Measurements from ENCODE around the gene LIMS1. TPM values are rescaled to one million over a fixed set of nuclear protein-coding genes. Genes with fewer than 3 reads are reported as not detected.
"Not testable (repeated sequence)": the region's sequence is repeated elsewhere in the genome, so short reads cannot be mapped to it uniquely, and the experiment has no call there.

LIMS1 gene
- polyA plus RNA-seq, 1 experiment, result 95.0 TPM

GRCh38 chr2:108688818-108689756, 154.8 kb downstream of the LIMS1 start:
- H3K27me3 ChIP-seq (ENCODE audit: control insufficient read depth, insufficient read depth, low read length); H3K9me3 ChIP-seq (ENCODE audit: control insufficient read depth, insufficient read depth, low read length); H3K27ac ChIP-seq (ENCODE audit: low read depth, low read length); DNase-seq (ENCODE audit: low read depth, low spot score); POLR2A ChIA-PET; H3K4me3 ChIP-seq (ENCODE audit: low read depth, low read length); CTCF ChIA-PET: not testable (repeated sequence)

GRCh38 chr2:108690001-108690400, 155.7 kb downstream of the LIMS1 start:
- CTCF ChIA-PET; H3K4me3 ChIP-seq (ENCODE audit: low read depth, low read length); DNase-seq (ENCODE audit: low read depth, low spot score); H3K9me3 ChIP-seq (ENCODE audit: control insufficient read depth, insufficient read depth, low read length); H3K27ac ChIP-seq (ENCODE audit: low read depth, low read length); H3K27me3 ChIP-seq (ENCODE audit: control insufficient read depth, insufficient read depth, low read length); POLR2A ChIA-PET: not testable (repeated sequence)

GRCh38 chr2:108691447-108691846, 157.2 kb downstream of the LIMS1 start:
- H3K9me3 ChIP-seq (ENCODE audit: control insufficient read depth, insufficient read depth, low read length), result no peaks in the 10 kb centered on the region
- TF ChIP-seq CTCF (IDR thresholded peaks at IDR 0.05; ENCODE audit: low read depth, low read length), result no peak
- no peak for DNase-seq (ENCODE audit: low read depth, low spot score)
- no peak overlapping the region for H3K4me3 ChIP-seq (ENCODE audit: low read depth, low read length)
- no peaks in the 10 kb centered on the region for H3K27me3 ChIP-seq (ENCODE audit: control insufficient read depth, insufficient read depth, low read length)
- CTCF ChIA-PET, result no interaction called here
- no peak overlapping the region for H3K27ac ChIP-seq (ENCODE audit: low read depth, low read length)
- POLR2A ChIA-PET, result no interaction called here

GRCh38 chr2:108701208-108701607, 166.9 kb downstream of the LIMS1 start:
- no peak for DNase-seq (ENCODE audit: low read depth, low spot score)
- no peaks in the 10 kb centered on the region for H3K27me3 ChIP-seq (ENCODE audit: control insufficient read depth, insufficient read depth, low read length)
- no peak overlapping the region for H3K4me3 ChIP-seq (ENCODE audit: low read depth, low read length)
- POLR2A ChIA-PET, result no interaction called here
- no peak for TF ChIP-seq CTCF (IDR thresholded peaks at IDR 0.05; ENCODE audit: low read depth, low read length)
- CTCF ChIA-PET, result no interaction called here
- no peaks in the 10 kb centered on the region for H3K9me3 ChIP-seq (ENCODE audit: control insufficient read depth, insufficient read depth, low read length)
- no peak overlapping the region for H3K27ac ChIP-seq (ENCODE audit: low read depth, low read length)

GRCh38 chr2:108701806-108702205, 167.5 kb downstream of the LIMS1 start:
- Histone ChIP-seq H3K9me3 (ENCODE audit: control insufficient read depth, insufficient read depth, low read length) (no peaks in the 10 kb centered on the region), H3K27ac (ENCODE audit: low read depth, low read length) (no peak overlapping the region), H3K4me3 (ENCODE audit: low read depth, low read length) (no peak overlapping the region), H3K27me3 (ENCODE audit: control insufficient read depth, insufficient read depth, low read length) (no peaks in the 10 kb centered on the region)
- ChIA-PET CTCF (interaction anchor here (0.6 kb wide), 1 partner anchor 67 kb away, joined by 4 read pairs; no protein-coding TSS in a partner anchor), POLR2A (no interaction called here)
- TF ChIP-seq CTCF (IDR thresholded peaks at IDR 0.05; ENCODE audit: low read depth, low read length), result no peak
- no peak for DNase-seq (ENCODE audit: low read depth, low spot score)

- H3K27ac ChIP-seq (ENCODE audit: low read depth, low read length), result no peak overlapping the region
- DNase-seq (ENCODE audit: low read depth, low spot score), result no peak
- TF ChIP-seq CTCF (IDR thresholded peaks at IDR 0.05; ENCODE audit: low read depth, low read length), result no peak
- H3K27me3 ChIP-seq (ENCODE audit: control insufficient read depth, insufficient read depth, low read length), result no peaks in the 10 kb centered on the region
- H3K4me3 ChIP-seq (ENCODE audit: low read depth, low read length), result no peak overlapping the region
- CTCF ChIA-PET, result no interaction called here
- H3K9me3 ChIP-seq (ENCODE audit: control insufficient read depth, insufficient read depth, low read length), result no peaks in the 10 kb centered on the region
- POLR2A ChIA-PET, result no interaction called here
Observed at GRCh38 chr2:108704871-108705270, 170.6 kb downstream of the LIMS1 start.
